HG03520 (cell line): ENCODE measurements around the gene HOXC11.

Experiments used
- ATAC-seq: cut with Tn5 transposase; IDR thresholded peaks from one replicate; pipeline ENCODE4 v1.9.1; 2021; ENCODE audit warnings: mild to moderate bottlenecking, moderate library complexity; ENCODE audit not compliant: unreplicated experiment

Gene HOXC11

DNA sequence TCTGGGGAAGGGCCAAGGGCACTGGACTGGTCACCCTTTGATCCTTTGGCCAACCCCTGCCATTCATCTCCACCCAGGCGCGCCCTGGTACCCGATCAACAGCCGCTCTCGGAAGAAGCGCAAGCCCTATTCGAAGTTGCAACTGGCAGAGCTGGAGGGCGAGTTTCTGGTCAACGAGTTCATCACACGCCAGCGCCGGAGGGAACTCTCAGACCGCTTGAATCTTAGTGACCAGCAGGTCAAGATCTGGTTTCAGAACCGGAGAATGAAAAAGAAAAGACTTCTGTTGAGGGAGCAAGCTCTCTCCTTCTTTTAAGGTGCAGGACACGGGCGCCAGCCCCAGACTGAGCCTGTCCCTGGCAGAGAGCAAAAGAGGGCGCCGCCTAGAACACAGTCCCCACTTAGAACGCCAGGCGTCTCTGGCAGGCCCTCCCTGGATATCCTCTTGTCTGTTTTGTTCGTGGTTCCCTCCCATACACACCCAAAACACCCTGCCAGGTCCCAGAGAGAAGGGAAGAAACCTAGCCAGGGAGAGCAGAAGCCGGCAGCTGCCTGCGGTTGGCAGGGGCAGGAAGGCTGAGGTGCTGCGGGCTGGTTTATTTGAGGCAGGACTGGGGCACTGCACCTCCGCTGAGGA is 16.6 kb upstream of the HOXC11 start:
- ATAC-seq = no peak

DNA sequence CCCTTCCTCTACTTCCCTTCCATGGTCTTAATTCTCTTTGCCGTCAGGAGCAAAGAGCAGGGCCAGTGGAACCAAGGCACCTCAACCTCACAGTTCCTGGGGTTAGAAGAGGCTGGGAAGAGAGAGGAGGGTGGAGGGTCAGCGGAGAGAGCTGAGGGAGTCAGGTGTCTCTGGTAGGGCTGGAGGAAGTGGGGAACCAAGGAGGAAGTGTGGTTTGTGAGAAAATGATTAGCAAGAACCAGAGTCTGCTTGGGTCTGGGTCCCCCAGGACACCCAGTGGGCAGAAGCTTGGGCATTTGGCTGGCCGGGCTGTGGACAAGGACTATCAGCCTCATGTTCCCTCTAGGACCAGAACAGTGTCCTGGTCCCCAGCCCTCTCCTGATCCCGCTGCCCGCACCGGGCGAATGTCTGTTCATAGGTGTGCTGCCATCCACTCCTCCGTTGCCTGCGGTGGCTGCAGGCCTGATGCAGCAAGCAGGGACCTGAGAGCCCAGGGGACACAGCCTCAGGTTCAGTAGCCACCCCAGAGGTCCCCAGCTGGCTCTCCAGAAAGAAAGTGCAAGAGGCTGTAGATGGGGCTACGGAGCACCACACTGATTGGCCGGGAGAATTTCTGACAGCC is 15.9 kb upstream of the HOXC11 start:
- no peak for ATAC-seq

DNA sequence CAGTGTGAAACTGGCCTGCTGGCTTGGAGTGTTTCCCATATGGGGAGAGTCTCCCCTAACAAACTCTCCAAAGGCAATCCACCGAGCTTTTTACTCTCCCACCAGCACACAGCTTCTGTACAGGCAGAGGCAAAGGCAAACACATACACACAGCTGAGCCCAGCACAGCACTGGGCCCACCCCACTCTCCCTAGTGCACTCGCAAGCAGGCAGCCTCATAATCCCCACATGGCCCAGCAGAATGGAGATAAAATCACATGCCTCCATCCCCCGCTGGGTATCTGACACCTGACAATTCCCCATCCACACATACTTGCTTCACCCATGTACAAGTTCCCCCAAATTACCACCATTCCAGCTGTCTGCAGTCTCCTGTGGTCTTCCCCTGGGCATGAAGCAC is 14.8 kb upstream of the HOXC11 start:
- no peak for ATAC-seq

GRCh38 chr12:53959314-53959713 is 13.6 kb upstream of the HOXC11 start:
- ATAC-seq = no peak

DNA sequence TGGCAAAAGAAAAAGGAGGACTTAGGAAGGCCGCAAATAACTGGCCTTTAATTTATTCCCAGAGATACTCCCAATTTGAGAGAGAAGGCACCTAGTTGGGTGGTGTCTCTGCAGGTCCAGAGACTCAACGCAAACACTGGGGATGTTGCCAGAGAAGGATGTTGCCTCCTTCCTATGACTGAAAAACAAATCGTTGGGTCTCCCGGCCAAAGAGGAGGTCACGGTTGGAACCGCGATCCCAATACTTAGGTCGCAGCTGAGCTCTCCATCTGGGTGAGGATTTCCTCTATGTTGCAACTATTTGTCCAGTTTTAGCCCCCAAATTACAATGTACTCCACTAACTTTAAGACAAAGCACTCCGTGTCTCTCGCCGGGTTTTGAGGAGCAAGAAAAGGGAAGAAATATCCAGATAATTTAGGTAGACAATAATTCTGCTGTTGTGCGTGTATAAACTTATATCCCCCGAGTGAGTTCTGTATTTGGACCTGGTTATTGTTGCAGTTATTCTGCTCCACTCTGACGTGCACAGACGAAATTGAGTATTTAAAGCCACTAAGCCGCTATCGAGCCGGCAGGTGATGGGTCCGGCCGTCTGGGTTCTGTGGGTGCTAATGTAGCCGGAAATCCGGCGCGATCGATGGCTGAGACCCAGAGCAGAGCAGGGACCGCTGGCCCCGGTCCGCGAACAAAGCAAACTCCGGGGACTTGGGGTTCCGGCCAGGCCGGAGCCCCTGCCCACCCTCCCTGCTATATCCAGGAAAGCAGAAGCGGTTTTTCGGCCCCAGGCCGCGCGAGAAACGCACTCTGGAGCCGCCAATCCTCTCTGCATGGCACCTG is 12.5 kb upstream of the HOXC11 start:
- no peak for ATAC-seq

- ATAC-seq = no peak
Observed at GRCh38 chr12:53961025-53961761, 11.7 kb upstream of the HOXC11 start.

GRCh38 chr12:53963005-53963404 is 9.9 kb upstream of the HOXC11 start:
- ATAC-seq = no peak

- ATAC-seq = no peak
Observed at GRCh38 chr12:53963434-53964314, 9.3 kb upstream of the HOXC11 start.

- ATAC-seq = no peak
Observed at GRCh38 chr12:53964315-53964713, 8.6 kb upstream of the HOXC11 start.

DNA sequence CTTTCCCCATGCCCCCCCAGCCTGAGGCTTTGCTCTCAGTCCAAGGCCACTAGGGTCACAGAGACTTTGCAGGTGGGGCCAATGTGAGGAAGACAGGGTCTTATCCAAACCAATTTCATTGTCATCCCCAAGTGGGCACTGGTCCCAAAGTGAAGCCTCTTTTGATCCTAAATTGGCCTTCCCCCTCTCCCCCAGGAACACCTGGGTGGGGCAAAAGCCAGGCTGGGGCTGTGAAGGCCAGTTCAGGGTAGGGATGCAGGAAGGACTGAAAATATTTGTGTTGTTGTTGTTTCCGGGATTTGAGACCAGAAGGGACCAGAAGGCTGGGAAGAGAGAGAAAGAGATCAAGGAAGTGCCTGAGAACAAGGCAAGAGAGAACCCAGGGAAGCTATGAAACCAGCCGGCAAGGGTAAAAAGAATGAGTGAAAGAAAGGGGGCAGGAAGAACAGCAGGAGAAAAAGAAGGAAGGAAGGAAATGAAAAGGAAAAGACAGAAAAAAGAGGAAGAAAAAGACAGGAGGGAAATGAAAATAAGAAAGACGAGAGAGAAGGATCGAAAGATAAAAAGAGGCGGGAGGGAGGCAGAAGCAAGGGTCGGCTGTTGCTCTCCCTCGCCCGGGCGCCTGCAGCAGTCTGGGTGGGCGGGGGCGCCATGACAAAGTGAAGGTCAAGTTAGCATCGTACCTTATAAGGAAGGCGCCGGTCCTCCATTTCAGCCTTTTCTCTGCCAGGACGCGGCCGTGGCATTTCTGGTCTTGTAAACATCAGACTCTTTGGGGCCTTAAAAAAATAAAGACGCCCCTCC is 7.4 kb upstream of the HOXC11 start:
- ATAC-seq = no peak

DNA sequence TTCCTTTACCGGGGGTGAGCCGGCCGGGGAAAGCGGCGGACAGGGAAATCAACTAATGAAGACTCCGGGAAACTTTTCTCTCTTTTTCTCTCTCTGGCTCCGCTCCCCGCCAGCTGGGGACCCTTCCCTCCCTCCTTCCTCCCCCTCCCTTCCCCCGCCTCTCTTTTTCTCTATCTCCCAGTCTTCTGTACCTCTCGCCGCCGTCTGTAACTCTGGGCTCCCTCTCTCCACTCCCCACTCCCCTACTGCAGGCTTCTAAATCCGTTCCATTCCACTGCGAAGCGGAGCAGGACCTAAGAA is 6.9 kb upstream of the HOXC11 start:
- no peak for ATAC-seq

DNA sequence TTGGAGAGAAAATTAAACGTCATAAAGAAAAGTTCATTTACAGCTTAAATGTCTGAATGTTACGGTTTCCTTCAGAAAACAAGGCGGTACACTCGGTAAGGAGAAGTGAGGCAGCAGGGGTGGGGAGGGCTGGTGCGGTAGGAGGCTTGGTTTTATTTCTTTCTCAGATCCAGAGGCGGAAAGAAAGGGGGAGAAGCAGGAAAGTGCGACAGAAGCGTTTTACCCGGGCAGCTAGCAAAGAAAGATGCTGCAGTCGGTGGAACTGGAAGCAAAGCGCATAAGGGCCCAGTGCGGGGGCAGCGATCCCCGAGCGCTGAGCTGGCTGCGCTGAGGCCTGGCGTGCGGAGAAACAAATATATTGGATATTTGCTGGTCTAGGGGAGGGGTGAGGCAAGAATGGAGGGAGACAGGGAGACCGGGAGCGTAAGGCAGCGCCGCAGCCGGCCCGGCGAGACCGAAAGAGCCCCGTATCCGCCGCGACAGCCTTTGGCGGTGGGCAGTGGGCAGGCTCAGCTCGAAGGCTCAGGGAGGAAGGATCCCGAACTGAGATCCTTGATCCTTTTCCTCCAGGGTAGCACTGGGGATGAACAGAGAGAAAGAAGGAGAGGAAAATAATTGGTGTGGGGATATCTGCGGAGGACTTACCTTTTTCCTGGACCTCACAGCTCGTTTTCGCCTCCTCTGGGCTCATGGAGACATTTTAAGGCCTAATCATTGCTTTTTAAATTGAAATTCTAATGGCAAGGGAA is 6.4 kb upstream of the HOXC11 start:
- ATAC-seq = no peak

GRCh38 chr12:53967421-53967925 is 5.5 kb upstream of the HOXC11 start:
- ATAC-seq = no peak

DNA sequence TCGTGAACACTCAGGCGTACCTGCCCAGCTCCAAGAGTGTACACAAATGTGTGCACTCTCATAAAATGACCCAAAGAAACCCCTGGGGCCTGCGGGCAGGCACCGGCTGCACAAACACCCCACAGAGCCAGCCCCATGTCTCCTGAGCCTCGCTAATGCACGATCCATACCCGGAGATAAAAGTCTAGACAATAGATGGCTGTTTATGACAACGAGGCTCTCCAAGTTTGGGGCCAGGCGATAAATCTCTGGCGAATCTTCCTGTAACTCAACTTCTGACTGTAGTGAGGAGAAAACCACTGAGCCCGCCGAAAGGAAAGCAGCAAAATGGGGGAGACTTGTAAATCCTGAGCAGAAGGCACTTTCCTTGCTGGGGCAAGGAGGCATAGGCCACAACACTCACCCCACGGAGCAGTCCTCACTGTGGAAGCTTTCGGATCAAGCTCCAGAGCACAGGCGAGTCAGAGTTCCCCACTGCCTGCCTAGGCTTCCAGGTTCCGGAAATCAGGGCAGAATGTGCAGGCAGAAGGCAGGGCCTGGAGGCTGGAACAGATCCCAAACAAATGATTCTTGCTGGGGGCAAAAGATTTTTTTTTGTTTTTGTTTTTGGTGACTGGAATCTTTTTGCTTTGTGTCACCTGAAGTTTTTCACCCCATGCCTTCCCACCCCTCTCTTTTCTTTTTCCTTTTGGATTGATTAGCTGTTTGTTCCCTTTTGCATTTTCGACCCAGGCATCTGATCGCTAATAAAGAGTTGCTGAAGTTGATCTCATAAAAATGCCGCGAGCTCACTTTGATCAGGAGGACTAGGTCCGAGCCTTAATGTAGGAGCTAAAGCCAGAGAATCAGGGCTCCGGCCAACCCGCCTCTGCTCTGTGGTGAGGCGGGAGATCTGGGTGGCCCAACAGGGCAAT is 4.5 kb upstream of the HOXC11 start:
- no peak for ATAC-seq

GRCh38 chr12:53969588-53970259 is 3.2 kb upstream of the HOXC11 start:
- no peak for ATAC-seq

GRCh38 chr12:53970451-53970850 is 2.5 kb upstream of the HOXC11 start:
- no peak for ATAC-seq

- no peak for ATAC-seq
Observed at GRCh38 chr12:53971129-53971528, 1.8 kb upstream of the HOXC11 start.
